ENCODE measurements around the gene FCRL3. TPM values are rescaled to one million over a fixed set of nuclear protein-coding genes. Genes with fewer than 3 reads are reported as not detected.

The FCRL3 gene
- total and polyA plus RNA-seq, 2 of the 13 experiments (the other 11 are each of a cell fraction or from before 2014, with no cell fraction given): not detected

GRCh38 chr1:157696966-157697628, 3.5 kb downstream of the FCRL3 start:
- H2AFZ ChIP-seq (ENCODE audit: low read length): no peak overlapping the region
- intact Hi-C loops (cut with micrococcal nuclease; ENCODE audit: unreplicated experiment) (loop anchor here (10.0 kb wide), 1 partner anchor 322 kb away; no protein-coding TSS in a partner anchor), in situ Hi-C loops (cut with HindIII; ENCODE audit: extremely low pct_ligation_motif_present, low pct_unique_long_range_greater_than_20kb) (no loop called here)
- no peaks in the 10 kb centered on the region for H3K36me3 ChIP-seq (replicated peaks in 1 of 2; ENCODE audit: control insufficient read depth in 1 of 2, insufficient read depth in 2 of 2, low read length in 2 of 2)
- no peaks in the 10 kb centered on the region for H4K20me1 ChIP-seq (ENCODE audit: insufficient read depth, low read length)
- no peak for FAIRE-seq
- ChIA-PET POLR2A (no interaction called here), CTCF (ENCODE audit: low intra/inter-chr PET ratio, low total read pairs) (no interaction called here)
- no peak overlapping the region for H3K9ac ChIP-seq (ENCODE audit: insufficient read depth, low read depth, low read length)
- H3K9me3 ChIP-seq (ENCODE audit: low read length): no peaks in the 10 kb centered on the region
- H3K27me3 ChIP-seq (ENCODE audit: control insufficient read depth in 1 of 2, insufficient read depth in 2 of 2, low read length in 2 of 2): 0 out of 5 replicates have a peak, but pooled peaks cover 0 to 1% of the 10 kb centered on the region in 2 experiments
- no peaks in the 10 kb centered on the region for H3K4me1 ChIP-seq (ENCODE audit: insufficient read depth, low read length)
- H3K4me2 ChIP-seq (ENCODE audit: low read depth, low read length): no peak overlapping the region
- no peak for DNase-seq (ENCODE audit: low spot score)
- no peaks in the 10 kb centered on the region for H3K79me2 ChIP-seq (ENCODE audit: insufficient read depth, low read length)
- WGBS (ENCODE audit: low lambda C conversion rate): 0% methylated on average over 2 of the region's 4 CpGs
- no peak overlapping the region for H3K27ac ChIP-seq (ENCODE audit: extremely low read length, insufficient read depth, low read length)
- H3K4me3 ChIP-seq (replicated peaks in 1 of 3; ENCODE audit: insufficient read depth in 1 of 3, low read depth in 2 of 3, low read length in 3 of 3): no peak overlapping the region
- ATAC-seq: no peak
- no TSS peak for BruUV-seq (replicated peaks)
- TF ChIP-seq SNRNP70 (IDR thresholded peaks at IDR 0.05; ENCODE audit: low read depth, low read length): no peak
- TF ChIP-seq ZNF414 (CRISPR knock-in tag; IDR thresholded peaks at IDR 0.05): no peak
- TF ChIP-seq RFX5 (IDR thresholded peaks at IDR 0.05; ENCODE audit: low read depth, low read length): no peak
- TF ChIP-seq HIVEP1 (CRISPR knock-in tag; IDR thresholded peaks at IDR 0.05): no peak
- no peak for TF ChIP-seq ZNF556 (CRISPR knock-in tag; IDR thresholded peaks at IDR 0.05; ENCODE audit: borderline replicate concordance)
- TF ChIP-seq CSRNP2 (CRISPR knock-in tag; conservative IDR thresholded peaks at IDR 0.05; ENCODE audit: low read depth): no peak
- no peak for TF ChIP-seq MLX (CRISPR knock-in tag; IDR thresholded peaks at IDR 0.05)
- TF ChIP-seq SIN3B (IDR thresholded peaks at IDR 0.05; ENCODE audit: low read length): no peak
- TF ChIP-seq ZNF251 (CRISPR knock-in tag; IDR thresholded peaks at IDR 0.05): no peak
- no peak for TF ChIP-seq HOXD1 (CRISPR knock-in tag; IDR thresholded peaks at IDR 0.05)
- TF ChIP-seq RNF219 (CRISPR knock-in tag; IDR thresholded peaks at IDR 0.05): no peak
- TF ChIP-seq EEA1 (CRISPR knock-in tag; IDR thresholded peaks at IDR 0.05; ENCODE audit: borderline replicate concordance): no peak
- no peak for TF ChIP-seq FUBP1 (CRISPR knock-in tag; IDR thresholded peaks at IDR 0.05; ENCODE audit: borderline replicate concordance)
- no peak for TF ChIP-seq ZNF672 (CRISPR knock-in tag; IDR thresholded peaks at IDR 0.05)
- TF ChIP-seq JARID2 (CRISPR knock-in tag; IDR thresholded peaks at IDR 0.05; ENCODE audit: insufficient replicate concordance): no peak
- no peak for TF ChIP-seq ARNT (IDR thresholded peaks at IDR 0.05)
- no peak for TF ChIP-seq LBX2 (CRISPR knock-in tag; IDR thresholded peaks at IDR 0.05; ENCODE audit: borderline replicate concordance)

Data from HepG2 (cell line).